Ovary (tissue), 9 donors: Measurements from ENCODE around the gene USP4. TPM values are rescaled to one million over a fixed set of nuclear protein-coding genes. Genes with fewer than 3 reads are reported as not detected.
"Not testable (repeated sequence)": the region's sequence is repeated elsewhere in the genome, so short reads cannot be mapped to it uniquely, and the experiment has no call there.

Experiments
- DNase-seq, 5 donors: peaks; one replicate each; pipeline ENCODE4 v3.0.0-alpha.2; 2019 to 2020
- H3K27ac ChIP-seq, 2 donors: fragments of 200-600 bp; one replicate each; pipeline versions ENCODE4 v1.5.1 to v1.8.0; 2019 to 2022
- H3K27me3 ChIP-seq: fragments of 200-600 bp; one replicate; pipeline ENCODE4 v1.8.0; 2022
- H3K36me3 ChIP-seq: fragments of 200-600 bp; sonication (generic); one replicate; pipeline ENCODE4 v1.5.1; 2019
- H3K4me1 ChIP-seq: one replicate; pipeline ENCODE4 v1.8.1; 2013; ENCODE audit warnings: mild to moderate bottlenecking, moderate library complexity; ENCODE audit not compliant: insufficient read depth
- H3K4me3 ChIP-seq: fragments of 200-600 bp; sonication (generic); one replicate; pipeline ENCODE4 v1.5.1; 2017
- H3K9me3 ChIP-seq, 2 donors: fragments of 200-600 bp in 1 of 2; sonication (generic) in 1 of 2; one replicate each; pipeline versions ENCODE4 v1.5.1 to v1.8.1; 2013 to 2019; ENCODE audit warnings: mild to moderate bottlenecking in 1 of 2, moderate library complexity in 1 of 2
- EP300 ChIP-seq: sonication (generic); formaldehyde crosslinking; IDR thresholded peaks from one replicate; pipeline ENCODE4 v1.6.1; 2017; ENCODE audit warnings: antibody characterized with exemption
- POLR2A ChIP-seq: fragments of 450-650 bp; IDR thresholded peaks from one replicate; pipeline ENCODE4 v1.6.1; 2017; ENCODE audit warnings: antibody characterized with exemption, mild to moderate bottlenecking, moderate library complexity
- WGBS, 3 donors: extraction: QIAGEN DNeasy Blood & Tissue Kit in 1 of 3; methylation state at CpG; one replicate each; pipeline versions ENCODE4 v1.1.5 to v1.1.7; 2013 to 2017; 5-methylcytosine and 5-hydroxymethylcytosine counted together
- intact Hi-C, 4 donors: fragments of 100-400 bp; cut with DNase I; formaldehyde crosslinking; loops; one replicate each; pipeline versions ENCODE4 v1.11.0 to v1.15.1; 2022 to 2023
- polyA plus RNA-seq, 2 donors: library from polyadenylated mRNA; stranded (reverse); fragments of 200-250 nt in 1 of 2; fragments of 350-450 nt in 1 of 2; fragmentation: Illumina TruSeq in 1 of 2; extraction: RNeasy Lipid Tissue Mini Kit (QIAGEN cat#74804) in 1 of 2; gene quantifications; one replicate each; pipeline ENCODE4 v1.2.3, GENCODE V29; 2013 to 2014
- total RNA-seq, 7 donors: library from RNA; depleted of rRNA in 2 of 7; stranded (reverse); fragments of >200 nt in 2 of 7; fragmentation: NEBNext Ultra II Directional in 3 of 7; extraction: Animal tissue kit (Norgen Biotek cat#: 25700) in 3 of 7; gene quantifications; one replicate each; pipeline versions ENCODE4 v1.1.0 to v1.2.4, GENCODE V29; 2016 to 2023
- TF ChIP-seq, protein P1 (sequence below), 3 donors: fragments of 450-650 bp in 2 of 3; fragments of 200-600 bp in 1 of 3; IDR thresholded peaks; one replicate each; pipeline versions ENCODE4 v1.5.1 to v1.8.0; 2016 to 2022; ENCODE audit warnings: antibody characterized with exemption in 3 of 3, mild to moderate bottlenecking in 1 of 3
- donor health status: DM: no; HTN: no; CAD: no; lungs with moderate emphysema.
- donor health status: DM: no; HTN: no; CAD: no.
- donor health status: Bipolar disorder and iron deficiency.
- donor health status: DM: yes; HTN: yes; CAD: no.
- donor health status: DM: no; HTN: no; CAD: no.
- donor health status: DM: yes; HTN: yes; CAD: no.

The USP4 gene
- total and polyA plus RNA-seq, 9 donors: 12.5 to 76.5 (median 52.5) TPM

DNA sequence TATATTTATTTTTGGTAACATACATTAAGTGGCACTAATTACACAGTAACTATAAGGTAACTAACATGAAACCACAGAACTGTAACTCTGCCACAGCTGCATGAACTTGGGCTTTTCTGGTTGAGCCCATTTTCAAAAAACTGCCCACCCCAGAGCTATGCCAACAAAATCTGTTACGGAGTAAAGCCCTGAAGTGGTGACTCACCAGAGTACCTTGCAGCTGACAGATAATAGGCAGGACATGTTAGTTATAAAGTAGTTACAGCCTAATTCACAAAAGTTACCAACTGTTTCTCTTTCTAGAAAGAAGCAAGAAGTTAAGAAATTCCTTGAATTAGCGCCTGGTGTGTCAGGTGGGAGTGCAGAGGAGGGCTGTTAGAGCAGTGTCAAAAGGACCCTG is 19.8 kb upstream of the USP4 start:
- Histone ChIP-seq H3K36me3 (no peaks in the 10 kb centered on the region), H3K27me3 (no peaks in the 10 kb centered on the region), H3K27ac (no peak overlapping the region), H3K4me1 (peaks cover 4% of the 10 kb centered on the region), H3K9me3 (no peaks in the 10 kb centered on the region), H3K4me3 (no peak overlapping the region)
- WGBS, 3 donors: 79 to 86% (median 85%) methylated on average over 2 of the region's 2 CpGs
- no peak for DNase-seq
- TF ChIP-seq EP300 (no peak), POLR2A (no peak)
- TF ChIP-seq, protein P1, sequence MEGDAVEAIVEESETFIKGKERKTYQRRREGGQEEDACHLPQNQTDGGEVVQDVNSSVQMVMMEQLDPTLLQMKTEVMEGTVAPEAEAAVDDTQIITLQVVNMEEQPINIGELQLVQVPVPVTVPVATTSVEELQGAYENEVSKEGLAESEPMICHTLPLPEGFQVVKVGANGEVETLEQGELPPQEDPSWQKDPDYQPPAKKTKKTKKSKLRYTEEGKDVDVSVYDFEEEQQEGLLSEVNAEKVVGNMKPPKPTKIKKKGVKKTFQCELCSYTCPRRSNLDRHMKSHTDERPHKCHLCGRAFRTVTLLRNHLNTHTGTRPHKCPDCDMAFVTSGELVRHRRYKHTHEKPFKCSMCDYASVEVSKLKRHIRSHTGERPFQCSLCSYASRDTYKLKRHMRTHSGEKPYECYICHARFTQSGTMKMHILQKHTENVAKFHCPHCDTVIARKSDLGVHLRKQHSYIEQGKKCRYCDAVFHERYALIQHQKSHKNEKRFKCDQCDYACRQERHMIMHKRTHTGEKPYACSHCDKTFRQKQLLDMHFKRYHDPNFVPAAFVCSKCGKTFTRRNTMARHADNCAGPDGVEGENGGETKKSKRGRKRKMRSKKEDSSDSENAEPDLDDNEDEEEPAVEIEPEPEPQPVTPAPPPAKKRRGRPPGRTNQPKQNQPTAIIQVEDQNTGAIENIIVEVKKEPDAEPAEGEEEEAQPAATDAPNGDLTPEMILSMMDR (IDR thresholded peaks at IDR 0.05): no peak
- intact Hi-C loops: loop anchor here in 2 of 4 donors (5.0 to 10.0 kb wide), 2 partner anchors 53 to 85 kb away; partner anchors contain the start of genes RHOA (in 1 of the 2) and TCTA (in 1 of the 2)

DNA sequence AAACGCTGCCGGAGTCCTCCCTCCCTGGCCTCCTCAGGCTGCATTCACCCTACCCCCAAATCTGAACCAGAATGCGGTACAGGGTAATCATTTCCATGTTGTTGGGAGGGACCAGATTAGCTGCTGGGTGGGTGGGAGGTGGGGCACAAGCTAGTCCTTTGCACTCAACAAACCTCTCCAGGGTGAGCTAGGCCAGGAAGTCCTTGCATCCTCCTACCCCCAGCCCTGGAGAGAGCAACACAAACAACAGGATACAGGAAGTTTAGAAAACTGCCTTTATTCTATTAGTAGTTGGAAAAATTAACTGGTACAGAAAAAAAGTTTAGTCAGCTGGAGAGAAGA is 19.0 kb upstream of the USP4 start:
- WGBS, 3 donors: 37 to 38% (median 38%) methylated on average over 3 of the region's 3 CpGs
- H3K4me1 ChIP-seq: peaks cover 4% of the 10 kb centered on the region

DNA sequence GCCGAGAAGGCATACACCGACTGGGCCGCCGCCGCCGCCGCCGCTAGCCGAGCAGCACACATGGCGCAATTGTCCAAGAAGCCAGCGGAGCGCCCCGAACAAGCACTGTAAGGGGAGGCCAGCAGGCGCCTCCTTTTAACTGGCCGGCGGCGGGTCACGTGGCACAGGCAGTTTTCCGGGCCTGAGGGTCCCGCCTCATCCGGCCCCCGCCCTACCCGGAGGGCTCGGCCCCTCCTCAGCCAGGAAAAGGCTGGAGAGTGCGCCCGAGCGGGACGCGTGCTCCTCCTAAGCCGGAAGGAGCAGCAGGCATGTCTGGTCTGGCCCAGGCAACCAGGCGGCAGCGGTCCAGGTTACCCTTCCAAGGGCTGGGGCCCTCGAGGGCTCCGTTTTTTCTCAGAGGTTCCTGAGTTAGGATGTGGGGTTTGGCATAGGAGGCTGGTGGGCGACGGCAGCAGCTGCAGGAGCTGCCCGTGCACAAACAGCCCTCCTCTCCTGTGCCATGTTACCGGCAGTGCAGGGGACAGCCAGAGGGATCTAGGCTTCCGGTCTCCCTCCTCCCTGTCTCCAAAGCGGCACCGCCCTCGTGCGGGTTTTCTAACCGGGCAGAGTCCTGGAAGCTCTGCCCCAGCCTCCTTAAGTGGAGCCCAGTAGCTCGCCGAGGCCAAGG is 18.5 kb upstream of the USP4 start, which contains the start of gene GPX1:
Gene GPX1, minus strand, starts transcription at position 137 of the 667 bp plus-strand sequence. Its CDS starts 75 bp downstream, at position 62.
- intact Hi-C loops: loop anchor here in 2 of 4 donors (5.0 to 10.0 kb wide), 2 partner anchors 54 to 86 kb away; partner anchors contain the start of genes RHOA (in 1 of the 2) and TCTA (in 1 of the 2)
- peaks cover 4% of the 10 kb centered on the region for H3K4me1 ChIP-seq
- peak within 1 kb of the TSS; percentile 10 to 73 for H3K27ac ChIP-seq
- H3K36me3 ChIP-seq: no peaks in the 10 kb centered on the region
- H3K4me3 ChIP-seq: peak within 1 kb of the TSS; percentile 71
- H3K27me3 ChIP-seq: no peaks in the 10 kb centered on the region
- WGBS, 3 donors: 2 to 7% (median 4%) methylated on average over 15 to 46 of the region's 46 CpGs
- TF ChIP-seq EP300 (no peak), POLR2A (peak; percentile 80)
- TF ChIP-seq, protein P1 (IDR thresholded peaks at IDR 0.05): no peak
- H3K9me3 ChIP-seq: no peaks in the 10 kb centered on the region
- peak; percentile 94 to 96 (median 95) for DNase-seq

More for the DNA sequence above, 19.0 kb upstream of the USP4 start:
- Histone ChIP-seq H3K36me3 (no peaks in the 10 kb centered on the region), H3K4me3 (peak overlapping the region; percentile 71), H3K27me3 (no peaks in the 10 kb centered on the region), H3K27ac (peak overlapping the region in 1 of 2 donors; percentile 73), H3K9me3 (no peaks in the 10 kb centered on the region)
- DNase-seq: no peak
- TF ChIP-seq POLR2A: no peak
- intact Hi-C loops: loop anchor here in 2 of 4 donors (5.0 to 10.0 kb wide), 2 partner anchors 53 to 86 kb away; partner anchors contain the start of genes RHOA (in 1 of the 2) and TCTA (in 1 of the 2)

DNA sequence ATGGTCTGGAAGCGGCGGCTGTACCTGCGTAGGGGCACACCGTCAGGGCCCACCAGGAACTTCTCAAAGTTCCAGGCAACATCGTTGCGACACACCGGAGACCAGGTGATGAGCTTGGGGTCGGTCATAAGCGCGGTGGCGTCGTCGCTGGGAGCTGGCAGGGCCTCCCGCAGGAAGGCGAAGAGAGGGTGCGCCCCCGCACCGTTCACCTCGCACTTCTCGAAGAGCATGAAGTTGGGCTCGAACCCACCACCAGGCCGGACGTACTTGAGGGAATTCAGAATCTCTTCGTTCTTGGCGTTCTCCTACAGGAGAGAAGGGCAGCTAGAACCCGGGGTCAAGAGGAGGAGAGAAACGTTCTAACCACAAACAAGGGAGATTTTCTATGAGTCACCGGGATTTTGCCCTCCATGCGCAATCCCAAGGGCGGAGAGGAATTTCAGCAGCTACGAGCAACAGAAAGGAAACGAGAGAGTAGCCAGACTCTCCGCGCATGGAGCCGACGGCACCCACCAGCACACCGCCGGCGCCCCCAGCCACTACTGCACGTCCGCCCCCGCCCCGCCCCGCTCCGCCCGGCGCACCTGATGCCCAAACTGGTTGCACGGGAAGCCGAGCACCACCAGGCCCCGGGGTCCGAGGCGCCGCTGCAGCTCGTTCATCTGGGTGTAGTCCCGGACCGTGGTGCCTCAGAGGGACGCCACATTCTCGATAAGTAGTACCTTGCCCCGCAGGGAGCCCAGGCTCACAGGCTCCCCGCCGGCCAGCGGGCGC is 17.8 kb upstream of the USP4 start:
- not testable (repeated sequence) for H3K36me3 ChIP-seq, H3K4me1 ChIP-seq, H3K9me3 ChIP-seq, H3K27me3 ChIP-seq
- peak; percentile 47 to 70 (median 61) for DNase-seq
- intact Hi-C loops: loop anchor here in 2 of 4 donors (5.0 to 10.0 kb wide), 2 partner anchors 55 to 87 kb away; partner anchors contain the start of genes RHOA (in 1 of the 2) and TCTA (in 1 of the 2)
- WGBS, 3 donors: 5 to 6% (median 5%) methylated on average over 41 to 63 of the region's 63 CpGs
- Histone ChIP-seq H3K27ac (peak overlapping the region; percentile 10 to 73), H3K4me3 (peak overlapping the region; percentile 71)

DNA sequence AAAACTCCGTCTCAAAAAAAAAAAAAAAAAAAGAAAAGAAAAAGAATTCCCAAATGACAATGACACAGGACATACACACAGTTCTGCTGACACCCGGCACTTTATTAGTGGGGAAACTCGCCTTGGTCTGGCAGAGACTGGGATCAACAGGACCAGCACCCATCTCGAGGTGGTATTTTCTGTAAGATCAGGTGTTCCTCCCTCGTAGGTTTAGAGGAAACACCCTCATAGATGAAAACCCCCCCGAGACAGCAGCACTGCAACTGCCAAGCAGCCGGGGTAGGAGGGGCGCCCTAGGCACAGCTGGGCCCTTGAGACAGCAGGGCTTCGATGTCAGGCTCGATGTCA is 17.2 kb upstream of the USP4 start:
- 35 to 50% (median 36%) methylated on average over 9 to 10 of the region's 10 CpGs for WGBS, 3 donors
- DNase-seq: peak in 1 of 5 donors; percentile 25
- Histone ChIP-seq H3K4me3 (peak overlapping the region; percentile 71), H3K27ac (peak overlapping the region in 1 of 2 donors; percentile 73)
- not testable (repeated sequence) for H3K9me3 ChIP-seq, H3K27me3 ChIP-seq, H3K36me3 ChIP-seq, H3K4me1 ChIP-seq
- intact Hi-C loops: loop anchor here in 2 of 4 donors (5.0 to 10.0 kb wide), 2 partner anchors 55 to 88 kb away; partner anchors contain the start of genes RHOA (in 1 of the 2) and TCTA (in 1 of the 2)
